HEK293T (cell line): ENCODE results near the gene SEMA3G.

ENCODE experiments used
- ARNT ChIP-seq: fragments of 450-650 bp; IDR thresholded peaks from 2 replicates; pipeline ENCODE4 v1.6.1; 2017; ENCODE audit warnings: mild to moderate bottlenecking
- BHLHE40 ChIP-seq: fragments of 450-650 bp; IDR thresholded peaks from 2 replicates; pipeline ENCODE4 v1.6.1; 2016; ENCODE audit warnings: mild to moderate bottlenecking, moderate library complexity, borderline replicate concordance
- ELF4 ChIP-seq: fragments of 450-650 bp; IDR thresholded peaks from 2 replicates; pipeline ENCODE4 v1.6.1; 2017; ENCODE audit warnings: antibody characterized with exemption
- FOXA1 ChIP-seq: fragments of 450-650 bp; IDR thresholded peaks from 2 replicates; pipeline ENCODE4 v1.6.1; 2016; ENCODE audit warnings: mild to moderate bottlenecking
- FOXK2 ChIP-seq: fragments of 450-650 bp; IDR thresholded peaks from 2 replicates; pipeline ENCODE4 v1.6.1; 2016; ENCODE audit warnings: mild to moderate bottlenecking
- FOXM1 ChIP-seq: fragments of 450-650 bp; IDR thresholded peaks from 2 replicates; pipeline ENCODE4 v1.6.1; 2017; ENCODE audit warnings: mild to moderate bottlenecking, borderline replicate concordance
- HDGF ChIP-seq: fragments of 450-650 bp; IDR thresholded peaks from 2 replicates; pipeline ENCODE4 v1.6.1; 2017; ENCODE audit warnings: antibody characterized with exemption, borderline replicate concordance
- L3MBTL2 ChIP-seq: fragments of 450-650 bp; conservative IDR thresholded peaks from 2 replicates; pipeline ENCODE4 v1.6.1; 2016; ENCODE audit warnings: mild to moderate bottlenecking
- LEF1 ChIP-seq: fragments of 450-650 bp; IDR thresholded peaks from 2 replicates; pipeline ENCODE4 v1.6.1; 2017; ENCODE audit warnings: mild to moderate bottlenecking, borderline replicate concordance
- PKNOX1 ChIP-seq: fragments of 450-650 bp; IDR thresholded peaks from 2 replicates; pipeline ENCODE4 v1.6.1; 2016
- SP1 ChIP-seq: fragments of 450-650 bp; IDR thresholded peaks from 2 replicates; pipeline ENCODE4 v1.6.1; 2017
- SUZ12 ChIP-seq: fragments of 450-650 bp; IDR thresholded peaks from 2 replicates; pipeline ENCODE4 v1.6.1; 2016; ENCODE audit warnings: mild to moderate bottlenecking
- TARDBP ChIP-seq: fragments of 450-650 bp; IDR thresholded peaks from 2 replicates; pipeline ENCODE4 v1.6.1; 2016
- ZNF384 ChIP-seq: fragments of 450-650 bp; IDR thresholded peaks from 2 replicates; pipeline ENCODE4 v1.6.1; 2016

- TF ChIP-seq HDGF: no peak
- no peak for TF ChIP-seq SUZ12
- TF ChIP-seq SP1: no peak
- no peak for TF ChIP-seq ZNF384
- no peak for TF ChIP-seq TARDBP
- TF ChIP-seq FOXK2: no peak
- TF ChIP-seq ARNT: no peak
- no peak for TF ChIP-seq PKNOX1
- no peak for TF ChIP-seq FOXA1
- no peak for TF ChIP-seq FOXM1
- TF ChIP-seq BHLHE40: no peak
- no peak for TF ChIP-seq LEF1
- TF ChIP-seq ELF4: no peak
- TF ChIP-seq L3MBTL2: no peak
Observed at GRCh38 chr3:52431459-52432223, 13.3 kb downstream of the SEMA3G start.
